GM21576 (cell line): ENCODE data around the gene OVCA2.
"Not testable (repeated sequence)": the region's sequence is repeated elsewhere in the genome, so short reads cannot be mapped to it uniquely, and the experiment has no call there.

Experiments used
- ATAC-seq: cut with Tn5 transposase; IDR thresholded peaks from one replicate; pipeline ENCODE4 v1.9.1; 2021; ENCODE audit warnings: mild to moderate bottlenecking, moderate library complexity; ENCODE audit not compliant: unreplicated experiment

OVCA2 gene

DNA sequence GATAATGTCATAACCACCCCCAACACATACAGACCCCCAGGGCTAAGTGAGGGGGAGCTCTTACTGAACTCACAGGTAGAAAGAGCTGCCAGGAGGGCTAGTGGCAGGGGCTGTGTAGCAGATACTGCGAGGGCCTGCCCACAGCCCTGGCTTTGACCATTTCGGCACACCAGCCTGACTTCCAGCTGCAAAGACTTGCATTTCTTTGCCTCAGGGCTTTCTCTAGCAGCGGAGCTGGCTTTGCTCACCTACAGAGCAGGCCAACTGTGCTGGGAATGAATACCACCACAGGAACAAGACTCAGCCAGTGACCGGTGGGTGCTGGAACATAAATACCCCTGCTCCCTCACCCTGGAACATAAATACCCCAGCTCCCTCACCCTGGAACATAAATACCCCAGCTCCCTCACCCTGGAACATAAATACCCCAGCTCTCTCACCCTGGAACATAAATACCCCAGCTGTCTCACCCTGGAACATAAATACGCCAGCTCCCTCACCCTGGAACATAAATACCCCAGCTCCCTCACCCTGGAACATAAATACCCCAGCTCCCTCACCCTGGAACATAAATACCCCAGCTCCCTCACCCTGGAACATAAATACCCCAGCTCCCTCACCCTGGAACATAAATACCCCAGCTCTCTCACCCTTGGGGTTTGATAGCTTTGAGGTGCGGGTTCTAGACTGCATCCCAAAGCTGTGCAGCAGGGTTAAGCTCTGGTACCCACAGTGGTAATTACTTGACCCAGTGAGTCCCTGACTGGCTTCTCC lies 28.4 kb upstream of the OVCA2 start:
- ATAC-seq, result not testable (repeated sequence)

DNA sequence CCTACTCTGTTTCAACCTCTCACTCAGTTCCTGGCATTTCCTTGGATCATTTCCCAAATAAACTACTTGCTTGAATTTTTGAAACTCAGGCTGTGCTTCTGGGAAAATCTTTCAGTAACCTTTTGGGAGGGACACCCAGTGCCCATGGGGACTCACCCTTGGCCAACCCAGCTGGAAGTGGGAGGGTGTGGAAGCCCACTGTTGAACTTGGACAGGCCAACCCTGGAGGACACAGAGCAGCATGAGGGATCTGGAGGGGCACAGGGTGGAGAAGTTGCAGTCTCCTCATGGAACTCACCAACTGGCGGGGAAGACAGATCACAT lies 27.9 kb upstream of the OVCA2 start:
- ATAC-seq, result no peak

DNA sequence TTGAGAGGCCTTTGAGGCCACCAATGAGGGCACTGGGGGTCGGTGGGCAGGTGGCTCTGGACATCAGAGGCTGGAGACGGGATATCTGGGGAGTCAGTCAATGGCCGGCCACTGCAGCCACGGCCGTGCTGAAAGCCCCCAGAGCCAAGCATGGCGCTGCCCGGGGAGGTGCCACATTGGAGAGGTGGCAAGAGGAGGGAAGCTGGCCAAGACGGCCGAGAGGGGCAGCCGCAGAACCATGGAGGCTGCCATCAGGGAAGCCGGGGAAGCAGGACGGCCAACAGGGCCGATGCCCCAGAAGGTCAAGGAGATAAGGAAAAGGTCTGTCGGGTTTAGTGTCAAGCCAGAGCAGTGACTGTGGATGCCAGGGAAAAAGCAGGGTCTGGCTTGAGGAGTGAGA lies 26.5 kb upstream of the OVCA2 start:
- no peak for ATAC-seq

DNA sequence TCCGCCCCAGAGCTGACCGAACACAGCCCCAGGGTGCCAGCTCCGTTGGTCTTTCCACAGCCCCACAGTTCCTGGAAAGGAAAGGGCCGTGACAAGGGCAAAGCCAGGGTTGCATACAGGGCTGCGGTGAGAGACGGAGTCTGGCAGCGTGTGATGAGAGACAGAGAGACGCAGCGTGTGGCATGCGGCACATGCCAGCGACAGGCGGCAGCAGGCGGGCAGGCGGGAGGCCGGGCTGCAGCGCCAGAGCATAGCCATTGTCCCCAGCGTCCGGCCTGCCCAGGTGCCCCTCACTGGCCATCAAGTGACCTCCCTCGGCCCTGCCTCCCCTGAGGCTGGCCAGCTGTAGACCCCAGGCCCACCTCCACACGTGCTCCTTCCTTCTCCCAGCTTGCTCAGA lies 25.3 kb upstream of the OVCA2 start:
- no peak for ATAC-seq

DNA sequence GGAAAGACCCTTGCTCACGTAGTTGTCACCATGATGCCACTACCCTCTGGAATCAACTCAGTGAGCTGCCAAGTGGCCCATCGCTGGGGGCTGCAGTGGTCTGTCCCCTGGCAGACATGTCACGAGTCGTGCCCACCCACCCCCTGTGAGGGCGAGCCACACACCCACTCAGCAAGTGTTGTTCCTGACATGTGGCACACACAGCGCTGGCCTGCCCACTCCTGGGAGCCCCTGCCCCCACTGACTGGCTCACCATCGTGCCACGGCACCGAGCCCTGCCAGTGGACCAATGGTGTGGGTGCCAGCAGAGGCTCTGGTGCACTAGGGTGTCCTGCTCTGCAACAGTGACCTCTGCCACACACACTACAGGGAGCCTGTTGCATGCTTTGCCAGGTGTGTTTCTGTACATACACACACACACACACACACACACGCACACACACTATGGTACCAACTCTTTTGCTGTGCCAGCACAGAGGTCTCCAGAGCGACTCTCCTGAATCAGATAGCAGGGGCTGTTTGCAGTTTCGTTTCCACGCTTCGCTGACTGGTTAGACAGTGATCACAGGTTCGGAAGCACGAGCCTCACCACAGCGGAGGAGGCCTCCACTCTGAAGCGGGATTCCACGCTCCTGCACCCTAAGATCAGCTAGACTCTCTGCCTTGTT lies 24.4 kb upstream of the OVCA2 start:
- ATAC-seq, result no peak

DNA sequence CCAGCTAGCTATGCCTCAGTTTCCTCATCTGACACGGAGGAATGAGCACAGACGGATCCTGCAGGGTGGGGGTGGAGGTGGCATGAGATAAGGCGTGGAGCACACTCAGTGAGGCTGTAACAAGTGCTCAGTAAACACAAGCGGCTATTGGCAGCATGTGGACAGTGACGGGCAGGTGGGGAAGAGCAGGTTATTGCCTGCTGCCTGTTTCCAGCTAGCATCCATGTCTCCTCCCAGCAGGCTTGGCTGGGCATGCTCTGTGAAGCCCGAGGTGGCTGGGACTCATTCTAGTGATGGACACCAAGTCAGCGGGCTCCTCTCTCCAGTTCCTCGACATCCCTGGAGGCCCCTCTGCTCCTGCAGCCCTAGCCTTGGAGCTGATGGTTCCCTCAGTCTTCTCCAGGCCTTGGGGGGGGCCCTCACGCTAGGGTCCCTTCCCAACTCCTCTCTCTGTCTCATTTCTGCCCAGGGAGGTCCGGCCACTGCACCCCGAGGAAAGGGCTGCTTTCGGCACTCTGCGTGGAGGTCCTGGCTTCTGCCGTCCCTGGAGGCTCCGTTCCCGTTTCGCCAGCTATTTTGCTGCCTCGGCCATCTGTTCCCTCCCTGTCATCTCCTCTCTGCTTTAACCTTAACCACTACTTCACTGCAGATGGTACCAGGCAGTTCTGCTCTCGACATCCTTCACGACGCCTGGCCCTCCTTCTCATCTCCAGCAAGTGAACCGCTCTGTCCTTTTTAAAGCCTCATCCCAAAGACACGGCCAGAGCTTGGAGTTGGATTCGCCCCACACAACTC lies 22.9 kb upstream of the OVCA2 start:
- ATAC-seq, result no peak

DNA sequence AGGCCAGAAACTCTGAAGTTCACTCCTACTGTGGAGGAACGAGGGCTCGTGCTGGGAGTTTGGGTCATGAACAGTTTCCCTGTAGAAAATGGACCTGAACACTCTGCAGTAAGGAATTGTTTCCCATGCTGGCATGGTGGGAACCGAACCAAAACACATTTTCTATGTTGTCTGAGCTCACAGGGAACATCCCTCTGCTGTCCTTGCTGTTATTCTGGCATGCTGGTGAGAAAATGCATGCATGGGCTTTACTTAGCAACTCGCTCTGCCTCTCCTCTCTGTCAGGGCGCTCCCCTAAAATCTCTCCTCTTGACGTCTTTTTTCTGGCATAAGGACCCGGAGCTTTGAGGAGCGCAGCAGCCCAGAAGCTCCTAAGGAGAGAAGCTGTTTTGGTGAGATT lies 22.1 kb upstream of the OVCA2 start:
- no peak for ATAC-seq

DNA sequence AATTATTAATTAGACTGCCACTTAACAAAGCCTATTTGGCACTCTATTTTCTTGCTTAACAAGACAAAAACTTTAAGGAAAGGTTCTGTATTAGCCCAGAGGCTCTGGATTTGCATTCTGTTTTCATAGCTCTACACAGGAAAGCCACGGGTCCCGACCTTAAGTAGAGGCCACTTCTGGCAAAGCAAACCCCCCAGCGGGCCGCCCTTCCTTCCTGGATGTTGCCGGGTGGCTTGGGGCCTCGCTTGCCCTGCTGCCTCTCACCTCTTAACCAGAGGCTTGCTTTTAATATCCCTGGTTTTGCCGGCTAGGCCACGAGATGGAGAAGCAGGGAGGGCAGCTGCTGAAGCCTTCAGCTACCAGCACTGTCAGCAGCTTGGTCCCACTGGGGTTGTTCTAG lies 21.1 kb upstream of the OVCA2 start:
- ATAC-seq, result no peak

DNA sequence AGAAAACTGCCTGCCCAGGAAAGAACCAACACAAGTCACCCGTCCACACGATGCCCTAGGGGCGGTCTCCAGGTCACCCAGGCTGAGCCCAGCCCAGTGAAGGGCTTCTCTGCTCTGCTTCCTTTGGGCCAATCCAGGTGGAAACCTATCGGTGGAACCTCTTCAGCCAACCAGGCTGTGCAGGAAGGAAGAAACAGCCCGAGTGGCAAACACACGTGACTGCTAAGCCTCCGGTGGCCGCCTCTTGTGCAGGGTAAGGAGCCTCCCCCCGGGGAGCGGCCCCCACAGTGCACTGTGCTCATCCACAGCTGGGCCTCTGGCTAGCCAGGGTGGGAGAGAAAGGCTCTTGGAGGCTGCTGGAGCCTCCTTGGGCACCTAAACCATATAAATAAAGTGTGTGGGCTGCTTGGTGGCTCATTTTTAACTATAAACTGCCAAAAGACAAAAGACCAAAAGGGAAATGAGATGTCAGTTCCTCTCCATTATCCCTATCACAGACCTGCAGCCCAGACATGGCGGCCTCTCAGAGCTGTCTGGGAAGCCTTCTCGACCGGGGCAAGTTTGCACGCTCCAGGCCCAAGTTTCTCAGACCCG lies 19.1 kb upstream of the OVCA2 start:
- no peak for ATAC-seq

DNA sequence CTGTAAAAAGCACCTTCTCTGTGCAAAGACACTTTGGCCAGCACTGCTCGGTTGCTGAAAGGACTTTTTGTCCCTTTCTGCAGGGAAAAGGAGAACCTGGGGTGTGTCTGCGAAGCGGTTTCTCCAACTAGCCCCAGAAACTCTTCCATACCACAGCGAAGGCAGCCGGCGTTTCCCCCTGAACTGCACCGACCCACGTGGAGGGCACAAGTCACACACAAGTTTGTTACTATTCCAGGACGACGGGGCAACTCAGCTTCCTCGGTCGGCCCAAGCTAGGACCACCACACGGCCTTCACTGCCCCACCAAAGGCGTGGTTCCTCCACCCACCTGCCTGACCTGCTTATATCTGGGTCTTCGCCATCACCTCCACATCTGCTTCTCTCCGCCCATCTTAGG lies 18.6 kb upstream of the OVCA2 start:
- no peak for ATAC-seq

DNA sequence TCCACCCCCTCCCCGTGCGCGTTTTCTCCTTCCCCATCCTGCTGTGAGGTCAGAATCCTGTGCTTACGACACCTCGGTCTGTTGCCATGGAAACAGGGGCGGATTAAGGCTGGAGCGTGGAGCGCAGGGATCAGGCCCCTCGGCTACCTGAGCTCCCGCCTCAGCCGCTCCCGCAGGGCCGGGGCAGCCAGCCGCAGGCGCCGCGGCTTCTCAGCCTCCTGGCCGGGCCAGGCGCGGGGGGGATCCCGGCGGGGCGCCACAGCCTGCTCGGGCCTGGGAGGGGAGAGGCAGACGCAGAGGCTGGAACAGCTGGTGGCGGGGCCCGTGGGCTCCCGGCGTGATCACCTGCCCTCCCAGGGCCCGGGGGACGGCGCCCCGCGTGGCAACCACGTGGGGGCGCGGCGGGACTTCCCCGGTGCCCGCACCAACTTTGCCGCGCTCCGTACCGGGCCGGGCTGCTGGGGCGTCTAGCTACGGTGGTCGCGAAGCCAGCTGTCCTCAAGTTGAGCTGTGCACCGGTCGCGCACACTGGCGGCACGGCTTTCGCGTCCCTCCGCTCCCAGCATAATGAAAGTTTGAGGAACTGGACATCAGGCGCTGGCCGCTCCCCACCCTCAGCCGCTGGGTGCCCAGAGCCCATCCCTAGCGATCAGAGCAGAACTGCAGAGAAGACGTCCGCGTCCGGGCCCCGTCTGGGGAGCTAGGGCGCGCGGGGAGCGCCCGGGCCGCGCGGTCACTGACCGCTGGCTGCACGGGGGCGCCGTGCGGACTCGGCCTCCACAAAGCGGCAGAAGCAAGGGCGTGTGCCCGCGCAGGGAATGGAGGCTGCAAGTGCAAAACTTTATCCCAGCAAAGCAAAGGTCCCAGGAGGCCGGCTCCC lies 17.9 kb upstream of the OVCA2 start:
- ATAC-seq, result no peak

DNA sequence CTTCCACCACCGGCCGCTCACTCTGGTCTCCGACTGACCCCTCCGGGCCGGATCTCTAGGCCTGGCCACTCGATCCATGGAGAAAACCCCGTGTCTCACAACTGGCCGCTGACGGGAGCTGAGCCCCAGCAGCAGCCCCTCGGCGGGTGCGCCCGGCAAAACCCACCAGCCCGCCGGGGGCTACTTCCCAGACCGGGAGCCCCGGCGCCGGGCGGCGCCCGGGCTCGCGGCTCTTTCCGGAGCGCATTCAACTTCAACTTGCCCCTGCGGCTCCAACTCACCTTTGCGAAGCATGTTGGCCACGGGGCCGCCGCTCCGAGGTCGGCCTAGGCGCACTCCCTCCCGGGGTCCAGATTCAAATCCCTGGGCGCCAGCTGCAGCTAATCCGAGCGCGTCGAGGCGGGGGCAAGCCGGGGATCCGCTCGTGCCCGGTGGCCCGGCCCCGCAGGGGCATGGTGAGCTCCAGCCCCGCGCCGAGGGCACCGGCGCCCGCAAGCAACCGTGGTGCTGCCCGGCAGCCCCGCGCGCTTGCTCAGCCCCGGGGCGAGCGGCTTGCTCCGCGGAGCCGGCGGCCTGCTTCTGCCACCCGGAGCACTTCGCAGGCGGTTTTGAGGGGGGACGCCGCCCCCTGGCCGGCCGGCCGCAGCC lies 17.1 kb upstream of the OVCA2 start:
- ATAC-seq, result no peak

DNA sequence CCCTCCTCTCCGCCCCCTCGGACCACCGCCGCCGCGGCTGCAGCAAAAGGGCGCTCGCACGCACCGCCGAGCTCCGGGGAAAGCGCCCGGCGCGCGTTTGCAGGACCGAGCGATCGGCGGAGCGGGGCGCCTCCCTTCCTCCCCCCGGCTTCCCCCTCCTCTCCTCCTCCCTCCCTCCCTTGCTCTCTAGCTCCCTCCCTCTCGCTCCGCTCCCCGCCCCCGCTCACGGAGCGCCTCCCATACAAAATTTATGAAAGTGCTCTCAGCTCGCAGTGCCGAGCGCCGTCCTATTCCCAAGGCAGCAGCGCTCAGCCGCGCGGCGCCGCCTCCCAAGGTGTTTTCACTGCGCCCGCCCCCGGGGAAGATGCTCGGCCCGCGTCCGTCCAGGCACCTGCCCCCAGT lies 16.6 kb upstream of the OVCA2 start, which contains the start of gene RTN4RL1:
RTN4RL1 (minus strand) TSS at position 115 of the 402 bp plus-strand sequence. CDS start 469 bp downstream, outside the sequence.
- ATAC-seq, result no peak

DNA sequence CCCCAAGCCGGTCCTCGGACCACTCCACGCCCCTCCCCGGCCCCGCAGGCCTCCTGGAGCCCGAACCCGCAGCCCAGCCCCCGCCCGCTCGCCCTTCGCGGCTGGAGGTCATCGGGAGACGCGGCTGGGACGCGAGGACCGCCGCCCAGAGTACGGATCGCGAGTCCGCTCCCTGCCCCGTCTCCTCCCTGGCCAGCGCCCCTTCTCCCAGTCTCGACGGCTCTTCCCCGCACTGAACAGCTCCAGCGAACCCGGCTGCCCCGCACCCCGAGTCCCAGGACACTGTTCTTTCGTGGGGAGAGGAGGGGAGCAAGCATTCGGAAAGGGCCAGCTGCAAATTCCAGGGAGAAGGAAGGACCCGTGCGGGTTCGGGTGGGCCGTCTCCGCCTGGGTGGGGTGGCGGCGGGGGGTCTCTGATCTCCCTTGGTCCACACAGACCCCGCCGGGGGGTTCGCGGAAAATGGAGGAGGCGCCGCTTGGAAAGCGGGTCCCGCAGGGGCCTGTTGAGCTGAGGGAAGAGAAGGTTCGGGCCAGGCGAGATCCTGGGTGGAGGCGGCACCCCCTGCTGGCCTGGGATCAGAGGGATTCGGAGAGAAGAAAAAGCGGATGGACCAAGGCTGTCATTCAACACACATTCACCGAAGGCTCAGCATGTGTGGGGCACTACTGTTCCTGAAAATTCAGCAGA lies 16.1 kb upstream of the OVCA2 start:
- no peak for ATAC-seq

DNA sequence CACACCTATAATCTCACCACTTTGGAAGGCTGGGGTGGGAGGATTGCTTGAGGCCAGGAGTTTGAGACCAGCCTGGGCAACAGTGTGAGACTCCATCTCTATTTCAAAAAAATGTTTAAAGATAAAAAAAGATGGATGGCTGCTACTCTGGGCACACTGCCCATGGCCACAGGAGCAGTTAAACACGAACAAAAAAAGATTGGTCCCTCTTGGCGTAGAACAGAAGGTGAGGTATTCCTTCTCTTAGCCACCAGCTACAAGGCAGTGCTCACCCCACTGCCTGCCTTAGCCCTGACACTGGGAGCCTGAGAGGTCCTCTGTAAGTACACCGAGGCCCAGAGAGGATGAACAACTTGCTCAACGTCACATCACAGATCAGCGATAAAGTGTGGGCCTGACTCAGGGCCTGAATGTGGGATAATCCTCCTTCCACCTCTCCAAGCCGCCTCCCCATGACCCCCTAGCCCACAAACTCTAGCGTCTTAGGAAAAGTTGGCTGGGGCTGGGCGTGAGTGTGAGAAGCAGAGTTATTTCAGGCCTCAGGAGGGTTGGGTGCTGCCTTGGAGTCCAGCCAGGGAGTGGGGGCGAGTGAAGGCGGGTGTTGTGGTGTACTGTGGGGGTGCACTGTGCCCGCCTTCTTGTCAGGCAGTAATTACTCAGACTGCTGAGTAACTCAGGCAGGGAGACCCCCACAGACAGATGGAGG lies 14.1 kb upstream of the OVCA2 start:
- ATAC-seq, result no peak

DNA sequence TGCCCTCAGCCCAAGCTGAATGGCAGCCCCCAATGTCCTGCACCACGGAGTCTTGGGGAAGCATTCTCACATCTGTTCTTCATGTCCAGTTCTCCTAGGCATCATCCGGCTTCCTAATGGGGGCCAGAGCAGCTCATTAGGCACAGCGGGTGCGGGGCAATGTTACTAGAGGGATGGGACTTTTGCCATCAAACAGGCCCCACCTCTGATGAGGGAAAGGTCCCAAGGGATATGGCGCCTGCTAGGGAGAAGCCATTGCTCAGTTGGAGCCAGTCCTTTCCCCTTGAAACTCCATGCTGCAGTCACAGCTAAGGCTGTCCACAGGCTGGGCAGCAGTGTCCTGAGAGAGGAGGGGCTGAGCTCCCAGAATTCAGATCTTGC lies 13.6 kb upstream of the OVCA2 start:
- no peak for ATAC-seq

DNA sequence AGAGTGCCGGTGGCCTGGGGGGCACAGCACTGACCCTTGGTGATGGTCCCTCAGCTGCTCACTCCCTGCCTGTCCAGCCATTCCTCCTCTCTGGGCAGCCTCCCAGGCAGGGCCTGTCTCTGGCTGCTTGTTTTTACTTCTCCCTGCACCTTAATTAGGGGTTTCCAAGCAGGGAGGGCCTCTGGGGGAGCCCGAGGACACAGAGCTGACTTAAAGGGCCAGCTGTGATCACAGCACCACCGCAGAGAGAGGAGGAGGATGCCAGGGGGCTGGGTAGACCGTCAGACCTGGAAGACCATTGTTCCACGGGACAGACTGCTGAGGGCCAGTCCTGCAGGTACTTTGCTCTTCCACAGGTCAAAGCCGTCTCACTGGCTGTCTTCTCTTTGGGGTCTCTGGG lies 13.1 kb upstream of the OVCA2 start:
- no peak for ATAC-seq

DNA sequence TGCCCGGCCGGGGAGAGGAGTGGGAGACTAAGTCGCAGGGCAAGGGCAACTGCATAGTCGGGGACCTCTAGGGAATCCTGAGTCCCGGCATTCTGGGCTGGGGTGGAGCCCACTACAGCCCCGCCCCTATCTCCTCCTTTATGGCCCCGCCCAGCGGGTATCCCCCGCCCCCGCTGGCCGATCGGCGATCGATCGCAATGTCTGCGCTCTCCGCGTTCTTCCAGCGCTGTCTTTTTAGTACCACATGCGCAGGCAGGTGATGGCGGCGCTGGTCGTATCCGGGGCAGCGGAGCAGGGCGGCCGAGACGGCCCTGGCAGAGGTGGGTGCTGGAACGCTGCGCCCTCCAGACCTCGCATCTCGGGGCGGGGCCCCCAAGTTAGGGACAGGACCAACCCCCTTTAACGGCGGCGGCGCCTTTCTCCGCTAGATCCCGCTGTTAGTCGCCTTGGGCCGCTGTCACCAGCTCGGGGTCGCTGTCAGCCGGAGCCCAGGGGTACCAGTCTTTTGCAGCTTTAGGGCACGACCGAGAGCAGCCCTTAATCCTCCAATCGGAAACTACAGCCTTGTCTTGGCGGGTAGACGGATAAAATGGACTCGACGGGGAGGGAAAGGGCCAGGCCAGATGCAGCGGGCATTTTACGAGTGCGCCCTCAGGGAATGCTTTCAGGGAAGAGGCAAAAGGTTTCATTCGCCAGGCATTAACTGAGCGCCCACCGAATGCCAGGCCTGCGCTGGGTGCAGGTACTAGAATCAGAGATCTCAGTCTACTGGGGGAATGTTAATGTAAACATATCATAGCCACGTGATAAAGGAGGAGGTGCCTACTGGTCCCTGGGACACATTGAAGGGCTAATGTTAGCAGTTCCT lies 11.7 kb upstream of the OVCA2 start, which contains the start of gene DPH1:
DPH1 (plus strand) TSS at position 243 of the 868 bp plus-strand sequence; CDS start at position 260, 17 bp downstream.
- peak; percentile 56 for ATAC-seq
